Activated B cell treated with CpG ODN at 0.5 μM for 24 hours (primary cell): Measurements from ENCODE around the gene CMIP. TPM values are rescaled to one million over a fixed set of nuclear protein-coding genes. Genes with fewer than 3 reads are reported as not detected.

Source experiments
- ATAC-seq: fragments of 200-7000 bp; cut with Tn5 transposase; one replicate; pipeline ENCODE4 v1.10.0; 2021; ENCODE audit warnings: low read depth, mild to moderate bottlenecking, moderate library complexity
- CTCF ChIA-PET: fragments of 350-600 bp; sonication (Branson Sonifier 250); formaldehyde crosslinking; loops from one replicate; lab custom pipeline; 2021; ENCODE audit warnings: antibody characterized with exemption; lab: Charles Lee
- POLR2A ChIA-PET: fragments of 350-600 bp; sonication (Branson Sonifier 250); formaldehyde crosslinking; loops from one replicate; lab custom pipeline; 2021; ENCODE audit warnings: antibody characterized with exemption; lab: Charles Lee
- DNase-seq: peaks from one replicate; pipeline ENCODE4 v3.0.0; 2022
- H3K27ac Mint-ChIP-seq: one replicate; pipeline ENCODE4 v1.8.0; 2020; ENCODE audit warnings: mixed read lengths
- H3K27me3 Mint-ChIP-seq: one replicate; pipeline ENCODE4 v1.8.0; 2021; ENCODE audit warnings: mixed read lengths
- H3K36me3 Mint-ChIP-seq: one replicate; pipeline ENCODE4 v1.8.0; 2021; ENCODE audit warnings: low read depth, mixed read lengths
- H3K4me1 Mint-ChIP-seq: one replicate; pipeline ENCODE4 v1.8.0; 2021; ENCODE audit warnings: mixed read lengths
- H3K4me3 Mint-ChIP-seq: one replicate; pipeline ENCODE4 v1.8.0; 2020; ENCODE audit warnings: mild to moderate bottlenecking, mixed read lengths
- H3K9me3 Mint-ChIP-seq: one replicate; pipeline ENCODE4 v1.8.0; 2020; ENCODE audit warnings: mixed read lengths
- intact Hi-C: fragments of 100-400 bp; cut with micrococcal nuclease; formaldehyde crosslinking; loops from one replicate; pipeline ENCODE4 v1.15.1; 2024
- total RNA-seq: library from RNA; stranded (reverse); gene quantifications from 2 replicates; pipeline ENCODE4 v1.2.3, GENCODE V29; 2022
- TF ChIP-seq, protein P1 (sequence below): fragments of 200-600 bp; IDR thresholded peaks from one replicate; pipeline ENCODE4 v1.8.0; 2022; ENCODE audit warnings: antibody characterized with exemption, mild to moderate bottlenecking

The CMIP gene
- total RNA-seq, 1 donor from 2014 or later = 76.3 TPM

DNA sequence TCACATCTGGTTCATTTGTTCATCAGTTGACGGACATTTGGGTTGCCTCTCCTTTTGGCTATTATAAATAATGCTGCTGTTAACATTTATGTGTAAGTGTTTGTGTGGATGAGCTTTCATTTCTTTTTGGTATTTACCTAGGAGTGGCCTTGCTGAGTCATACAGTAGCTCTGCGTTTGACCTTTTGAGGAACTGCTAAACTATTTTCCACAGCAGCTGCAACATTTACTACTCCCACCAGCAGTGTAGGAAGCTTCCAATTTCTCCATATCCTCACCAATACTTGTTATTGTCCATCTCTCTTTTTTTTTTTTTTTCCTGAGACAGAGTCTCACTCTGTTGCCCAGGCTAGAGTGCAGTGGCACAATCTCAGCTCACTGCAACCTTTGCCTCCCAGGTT is 313.8 kb downstream of the CMIP start:
- ATAC-seq = peak; percentile 68
- Mint-ChIP-seq H3K9me3 (no peaks in the 10 kb centered on the region), H3K4me3 (no peak overlapping the region), H3K4me1 (peaks cover 45% of the 10 kb centered on the region), H3K27me3 (no peaks in the 10 kb centered on the region), H3K27ac (peak overlapping the region; percentile 50), H3K36me3 (peaks cover 34% of the 10 kb centered on the region)
- TF ChIP-seq, protein P1, sequence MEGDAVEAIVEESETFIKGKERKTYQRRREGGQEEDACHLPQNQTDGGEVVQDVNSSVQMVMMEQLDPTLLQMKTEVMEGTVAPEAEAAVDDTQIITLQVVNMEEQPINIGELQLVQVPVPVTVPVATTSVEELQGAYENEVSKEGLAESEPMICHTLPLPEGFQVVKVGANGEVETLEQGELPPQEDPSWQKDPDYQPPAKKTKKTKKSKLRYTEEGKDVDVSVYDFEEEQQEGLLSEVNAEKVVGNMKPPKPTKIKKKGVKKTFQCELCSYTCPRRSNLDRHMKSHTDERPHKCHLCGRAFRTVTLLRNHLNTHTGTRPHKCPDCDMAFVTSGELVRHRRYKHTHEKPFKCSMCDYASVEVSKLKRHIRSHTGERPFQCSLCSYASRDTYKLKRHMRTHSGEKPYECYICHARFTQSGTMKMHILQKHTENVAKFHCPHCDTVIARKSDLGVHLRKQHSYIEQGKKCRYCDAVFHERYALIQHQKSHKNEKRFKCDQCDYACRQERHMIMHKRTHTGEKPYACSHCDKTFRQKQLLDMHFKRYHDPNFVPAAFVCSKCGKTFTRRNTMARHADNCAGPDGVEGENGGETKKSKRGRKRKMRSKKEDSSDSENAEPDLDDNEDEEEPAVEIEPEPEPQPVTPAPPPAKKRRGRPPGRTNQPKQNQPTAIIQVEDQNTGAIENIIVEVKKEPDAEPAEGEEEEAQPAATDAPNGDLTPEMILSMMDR = no peak
- intact Hi-C loops = no loop called here
- DNase-seq = no peak
- ChIA-PET POLR2A (interaction anchor here (0.5 to 3.2 kb wide), 7 partner anchors 18 to 111 kb away, joined by 3 to 21 read pairs (median 4); partner anchors contain the start of gene PLCG2), CTCF (interaction anchor here (2.5 kb wide), 1 partner anchor 19 kb away, joined by 8 read pairs; no protein-coding TSS in a partner anchor)

Other genes starting within 250 kb of the CMIP start
- not detected in 2 replicates for gene BCO1, start 206.1 kb upstream of the CMIP start, total RNA-seq
- gene GAN, start 129.8 kb upstream of the CMIP start, total RNA-seq = 5.1 and 8.6 TPM in 2 replicates